ENCODE measurements around the gene TIMM13. TPM values are rescaled to one million over a fixed set of nuclear protein-coding genes. Genes with fewer than 3 reads are reported as not detected.
A peak's percentile ranks its signal among the peaks of the same experiment; 100 is the strongest.

The TIMM13 gene
- total RNA-seq, 4 donors from 2014 or later = 23.7 to 60.3 (median 46.8) TPM

GRCh38 chr19:2423071-2423914, 4.1 kb downstream of the TIMM13 start:
- TF ChIP-seq CTCF (IDR thresholded peaks at IDR 0.05 in 4 of 5, conservative IDR thresholded peaks at IDR 0.05 in 1 of 5) = no peak
- no peak for TF ChIP-seq POLR2A (IDR thresholded peaks at IDR 0.05)
- H3K9me3 ChIP-seq = no peaks in the 10 kb centered on the region
- H3K27ac ChIP-seq = peak overlapping the region in 2 of 4 donors; percentile 4 to 57
- ATAC-seq (no peak), DNase-seq (no peak)
- H3K4me3 ChIP-seq = no peak overlapping the region
- H3K4me1 ChIP-seq = peaks cover 19 to 25% of the 10 kb centered on the region in 2 donors
- intact Hi-C loops (cut with DNase I; ENCODE audit: low total_unique reads) = no loop called here
- no peaks in the 10 kb centered on the region for H3K36me3 ChIP-seq
- in situ Hi-C loops (cut with MboI; ENCODE audit: low sequenced_read_pairs in 4 of 4) = no loop called here
- no peaks in the 10 kb centered on the region for H3K27me3 ChIP-seq

- no peak for TF ChIP-seq POLR2A (IDR thresholded peaks at IDR 0.05)
- no peak for TF ChIP-seq CTCF (IDR thresholded peaks at IDR 0.05 in 4 of 5, conservative IDR thresholded peaks at IDR 0.05 in 1 of 5)
- ATAC-seq (no peak), DNase-seq (no peak)
- Histone ChIP-seq H3K4me3 (no peak overlapping the region), H3K27me3 (no peaks in the 10 kb centered on the region), H3K36me3 (no peaks in the 10 kb centered on the region), H3K27ac (no peak overlapping the region), H3K4me1 (peaks cover 14 to 15% of the 10 kb centered on the region in 2 donors), H3K9me3 (no peaks in the 10 kb centered on the region)
- intact Hi-C loops (cut with DNase I; ENCODE audit: low total_unique reads) (no loop called here), in situ Hi-C loops (cut with MboI; ENCODE audit: low sequenced_read_pairs in 4 of 4) (no loop called here)
These were observed 5.6 kb downstream of the TIMM13 start for GRCh38 chr19:2421581-2422306.

- Histone ChIP-seq H3K36me3 (no peaks in the 10 kb centered on the region), H3K9me3 (no peaks in the 10 kb centered on the region), H3K27ac (no peak overlapping the region), H3K27me3 (no peaks in the 10 kb centered on the region), H3K4me3 (no peak overlapping the region), H3K4me1 (peaks cover 1 to 3% of the 10 kb centered on the region in 2 donors)
- no peak for TF ChIP-seq CTCF (IDR thresholded peaks at IDR 0.05 in 4 of 5, conservative IDR thresholded peaks at IDR 0.05 in 1 of 5)
- in situ Hi-C loops (cut with MboI; ENCODE audit: low sequenced_read_pairs in 4 of 4) (no loop called here), intact Hi-C loops (cut with DNase I; ENCODE audit: low total_unique reads) (no loop called here)
- ATAC-seq (no peak), DNase-seq (no peak)
These were observed 6.9 kb downstream of the TIMM13 start for GRCh38 chr19:2420490-2420889.

- intact Hi-C loops (cut with DNase I; ENCODE audit: low total_unique reads) = no loop called here
- ATAC-seq (no peak), DNase-seq (no peak)
- TF ChIP-seq POLR2A (IDR thresholded peaks at IDR 0.05) = no peak
- no peak for TF ChIP-seq CTCF (IDR thresholded peaks at IDR 0.05 in 4 of 5, conservative IDR thresholded peaks at IDR 0.05 in 1 of 5)
- in situ Hi-C loops (cut with MboI; ENCODE audit: low sequenced_read_pairs in 4 of 4) = no loop called here
- Histone ChIP-seq H3K4me3 (no peak overlapping the region), H3K4me1 (no peaks in the 10 kb centered on the region), H3K27ac (no peak overlapping the region), H3K27me3 (no peaks in the 10 kb centered on the region), H3K36me3 (no peaks in the 10 kb centered on the region), H3K9me3 (no peaks in the 10 kb centered on the region)
These were observed 7.6 kb downstream of the TIMM13 start for GRCh38 chr19:2419754-2420153.
